SKM-1 treated with dmso at 0.1 percent for 144 hours (cell line): ENCODE data around the gene STAM.
"Not testable (repeated sequence)": the region's sequence is repeated elsewhere in the genome, so short reads cannot be mapped to it uniquely, and the experiment has no call there.

Experiments
- DNase-seq: peaks from one replicate; lab custom pipeline; 2025; ENCODE audit not compliant: unreplicated experiment; lab: John Stamatoyannopoulos, UW

STAM gene

DNA sequence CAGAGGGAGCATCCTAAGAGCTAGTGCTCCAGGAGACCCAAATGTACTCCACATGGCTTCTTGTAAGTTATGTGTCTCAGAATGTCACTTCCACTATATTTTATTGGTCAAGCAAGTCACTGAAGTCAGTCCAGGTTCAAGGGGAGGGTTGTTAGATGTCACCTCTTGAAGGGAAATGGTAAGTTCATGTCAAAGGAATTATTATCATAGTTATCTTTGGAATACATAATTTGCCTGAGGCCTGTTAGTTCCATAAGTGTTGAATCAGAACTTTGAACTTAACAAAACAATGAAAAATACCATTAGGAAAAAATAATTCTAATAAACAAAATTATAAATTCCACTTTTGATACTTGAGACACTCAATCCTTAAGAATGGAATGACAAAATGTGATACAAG is 30.6 kb downstream of the STAM start:
- DNase-seq, result no peak

DNA sequence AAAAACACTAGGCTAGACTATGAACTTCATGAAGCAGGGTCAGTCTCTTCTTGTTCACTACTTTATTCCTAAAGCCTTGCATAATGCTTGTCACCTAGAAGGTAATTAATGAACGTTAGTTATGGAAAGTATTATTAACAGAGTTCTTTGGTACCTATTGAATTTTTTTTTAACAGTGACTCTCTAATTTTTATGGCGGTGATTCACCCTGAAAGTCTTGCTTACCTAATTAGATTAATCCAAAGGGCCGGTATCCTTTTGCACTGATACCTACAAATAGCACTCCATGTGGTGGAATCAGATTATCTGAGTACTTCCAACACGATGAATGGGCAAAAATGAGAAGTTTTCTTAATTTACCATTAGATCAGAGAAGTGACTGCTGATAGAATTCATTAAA is 31.7 kb downstream of the STAM start:
- DNase-seq, result no peak

DNA sequence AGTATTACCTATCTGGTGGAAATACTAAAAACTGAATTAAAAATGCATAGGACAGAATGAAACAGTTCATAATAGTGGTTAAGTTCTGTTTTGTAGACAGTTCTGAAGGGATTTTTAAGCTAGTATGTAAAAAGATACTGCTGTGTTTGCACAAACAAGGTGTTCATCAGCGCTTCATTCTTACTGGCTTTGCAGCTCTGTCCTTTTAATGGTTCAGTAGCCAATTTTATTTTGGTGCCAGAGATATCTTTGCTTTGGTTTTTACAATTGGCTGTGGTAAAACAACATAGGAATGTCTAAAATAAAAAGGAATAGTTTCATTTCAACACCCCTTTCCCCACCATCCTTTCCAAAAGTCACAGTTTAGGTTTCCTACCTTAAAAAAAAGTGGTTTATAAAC is 33.0 kb downstream of the STAM start:
- no peak for DNase-seq

DNA sequence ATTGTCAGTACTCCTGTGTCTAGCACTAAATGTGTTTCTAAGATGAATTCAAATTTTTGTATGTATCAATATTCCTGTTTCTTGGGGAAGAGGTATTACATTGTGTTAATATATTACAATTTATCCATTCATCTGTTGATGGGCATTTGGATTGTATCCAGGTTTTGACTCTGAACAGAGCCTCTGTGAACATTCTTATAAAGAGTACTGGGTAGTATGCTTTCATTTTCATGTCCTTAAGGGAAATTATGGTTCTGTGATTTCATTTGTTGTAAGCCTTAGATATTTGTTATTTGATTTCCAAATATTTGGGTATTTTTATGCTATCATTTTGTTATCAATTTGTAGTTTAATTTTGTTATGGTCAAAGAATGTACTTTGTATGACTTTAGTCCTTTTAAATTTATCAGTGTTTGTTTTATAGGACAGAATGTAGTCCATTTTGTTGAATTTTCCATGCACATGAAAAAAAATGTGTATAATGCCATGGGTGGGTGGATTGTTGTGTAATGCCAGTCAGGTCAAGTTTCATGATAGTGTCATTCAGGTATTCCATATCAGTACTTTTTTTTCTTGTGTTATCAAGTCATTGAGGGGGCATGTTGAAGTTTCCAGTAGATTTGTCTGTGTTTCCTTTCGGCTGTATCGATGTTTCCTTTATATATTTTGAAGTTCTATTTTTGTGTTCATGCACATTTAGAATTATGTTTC is 38.4 kb downstream of the STAM start:
- no peak for DNase-seq

DNA sequence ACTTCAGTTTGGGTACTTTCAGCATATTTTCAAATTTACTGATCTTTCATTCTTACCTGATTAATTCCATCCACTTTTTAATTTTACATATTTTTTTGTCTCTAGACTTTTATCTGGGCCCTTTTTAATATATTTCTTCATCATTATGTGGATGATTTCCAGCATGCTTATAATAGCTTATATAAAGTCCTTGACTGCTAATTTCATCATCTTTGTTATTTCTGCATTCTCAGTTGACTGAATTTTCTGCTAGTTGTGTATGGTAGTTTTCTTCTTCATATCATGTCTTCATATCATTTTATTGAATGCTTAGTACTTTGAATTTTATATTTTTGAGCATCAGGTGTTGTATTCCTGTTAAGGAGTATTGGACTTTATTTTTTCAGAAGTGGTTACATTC is 39.6 kb downstream of the STAM start:
- no peak for DNase-seq

DNA sequence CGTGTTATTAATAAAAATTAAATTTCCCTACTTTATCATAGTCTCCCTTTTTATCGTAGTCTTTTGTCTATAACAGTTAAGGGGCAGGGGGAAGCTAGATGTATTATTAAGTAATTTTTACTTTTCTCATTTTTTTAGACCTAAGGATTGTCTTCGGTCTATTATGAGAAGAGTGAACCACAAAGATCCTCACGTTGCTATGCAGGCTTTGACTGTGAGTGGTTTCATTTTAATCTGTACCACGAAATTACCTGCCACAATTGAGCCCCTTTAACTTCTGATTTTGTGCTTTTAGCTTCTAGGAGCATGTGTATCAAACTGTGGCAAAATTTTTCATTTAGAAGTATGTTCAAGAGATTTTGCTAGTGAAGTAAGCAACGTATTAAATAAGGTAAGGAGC is 40.6 kb downstream of the STAM start:
- DNase-seq, result no peak

DNA sequence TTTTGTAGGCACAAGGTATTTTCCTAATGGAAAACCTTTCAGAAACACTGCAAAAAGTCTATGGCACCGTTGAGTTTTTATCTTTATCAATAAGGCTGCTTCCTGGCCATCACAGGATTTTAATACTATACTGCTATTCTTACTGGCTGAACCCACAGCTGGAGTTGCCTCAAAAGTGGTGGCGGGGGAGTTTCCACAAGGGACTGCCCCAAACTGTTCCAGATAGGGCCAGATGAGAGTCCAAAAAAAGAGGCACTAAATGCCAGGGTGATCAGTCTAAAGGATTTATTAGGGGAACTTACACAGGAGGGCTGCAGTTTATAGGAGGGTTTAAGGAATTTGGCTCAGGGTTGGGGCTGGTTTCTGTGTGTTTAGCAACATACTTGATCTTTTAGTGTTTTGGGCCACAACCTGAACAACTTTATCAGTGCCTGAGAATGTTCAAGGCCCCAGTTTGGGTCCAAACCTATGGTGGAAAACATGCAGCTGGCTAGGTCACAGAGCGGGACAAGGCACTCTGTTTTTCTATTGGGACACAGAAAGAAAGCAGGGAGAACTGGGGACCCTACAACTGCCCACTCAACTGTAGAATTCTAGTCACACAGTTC is 41.4 kb downstream of the STAM start:
- no peak for DNase-seq

DNA sequence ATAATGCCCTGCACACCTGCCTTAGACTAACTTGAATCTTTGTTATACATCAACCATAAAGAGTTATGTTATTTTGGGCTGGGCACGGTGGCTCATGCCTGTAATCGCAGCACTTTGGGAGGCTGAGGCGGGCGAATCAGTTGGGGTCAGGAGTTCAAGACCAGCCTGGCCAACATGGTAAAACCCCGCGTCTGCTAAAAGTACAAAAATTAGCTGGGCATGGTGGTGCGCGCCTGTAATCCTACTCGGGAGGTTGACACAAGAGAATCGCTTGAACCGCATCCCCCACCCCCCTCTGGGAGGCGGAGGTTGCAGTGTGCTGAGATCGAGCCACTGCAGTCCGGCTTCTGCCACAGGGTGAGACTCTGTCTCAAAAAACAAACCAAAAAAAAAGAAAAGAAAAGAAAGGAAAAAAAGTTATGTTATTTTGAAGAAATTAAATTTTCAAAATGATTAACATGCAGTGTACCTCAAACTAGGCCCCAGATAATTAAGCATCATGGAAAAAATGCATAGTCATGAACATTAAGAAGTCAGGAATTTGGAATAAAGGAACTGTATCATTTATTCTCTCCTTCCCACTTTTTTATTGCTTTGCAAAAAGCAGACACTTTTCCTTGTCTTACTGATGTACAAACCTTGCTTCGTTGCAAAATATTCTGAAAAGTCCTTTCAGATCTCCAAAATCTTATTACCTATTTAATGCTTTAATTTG is 43.3 kb downstream of the STAM start:
- no peak for DNase-seq

DNA sequence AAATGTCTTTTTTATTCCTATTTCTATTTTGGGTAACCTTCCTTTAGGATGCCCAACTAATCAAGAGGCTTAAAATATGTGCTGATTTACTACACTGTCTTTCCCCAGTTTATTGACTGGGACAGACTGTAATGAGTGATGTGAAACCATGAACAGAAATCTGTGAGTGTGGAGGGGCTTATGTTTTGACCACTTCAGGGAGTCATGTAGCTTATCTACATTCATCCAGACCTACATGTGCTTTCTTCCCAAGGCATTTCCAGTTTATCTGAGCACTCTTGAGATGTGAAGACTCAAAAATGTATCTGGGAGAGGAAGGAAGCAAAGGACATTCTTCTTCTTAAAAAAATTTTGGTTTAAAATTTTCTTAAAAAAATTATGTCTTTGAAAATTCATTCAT is 45.2 kb downstream of the STAM start:
- DNase-seq, result no peak

DNA sequence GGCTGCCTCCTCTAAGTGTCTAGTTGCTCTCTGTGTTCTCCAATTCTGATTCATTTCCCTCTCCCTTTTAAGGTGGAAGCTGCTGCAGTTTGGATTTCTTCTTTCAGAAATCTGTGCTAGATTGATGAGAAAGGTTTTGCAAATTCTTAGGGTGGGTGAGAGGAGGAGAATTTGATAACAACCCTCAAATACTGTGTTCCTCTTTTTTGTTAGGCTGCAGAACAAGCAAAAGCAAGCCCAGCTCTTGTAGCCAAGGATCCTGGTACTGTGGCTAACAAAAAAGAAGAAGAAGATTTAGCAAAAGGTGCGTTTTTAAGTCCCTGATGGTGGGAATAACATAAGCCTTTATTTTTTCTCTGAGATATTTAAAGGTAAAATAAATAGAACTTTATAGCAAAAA is 49.1 kb downstream of the STAM start:
- no peak for DNase-seq

DNA sequence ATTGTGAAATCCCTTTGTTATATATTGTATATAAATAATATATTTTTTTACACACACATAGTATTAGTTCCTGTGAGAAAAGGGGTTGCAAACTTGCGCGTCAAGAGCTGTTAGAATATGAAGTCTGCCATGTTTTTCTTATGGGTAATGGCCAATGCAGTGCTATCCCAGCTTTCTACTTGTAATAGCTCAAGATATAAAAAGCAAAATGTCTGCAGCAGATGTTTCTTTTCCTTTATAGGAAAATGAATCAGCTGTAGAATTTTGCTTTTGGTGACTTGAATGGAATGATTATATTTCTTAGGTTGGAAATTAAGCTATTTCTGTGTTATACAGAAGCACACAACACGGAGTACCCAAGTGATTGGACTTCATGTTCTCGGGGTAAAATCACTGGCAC is 54.7 kb downstream of the STAM start:
- no peak for DNase-seq

DNA sequence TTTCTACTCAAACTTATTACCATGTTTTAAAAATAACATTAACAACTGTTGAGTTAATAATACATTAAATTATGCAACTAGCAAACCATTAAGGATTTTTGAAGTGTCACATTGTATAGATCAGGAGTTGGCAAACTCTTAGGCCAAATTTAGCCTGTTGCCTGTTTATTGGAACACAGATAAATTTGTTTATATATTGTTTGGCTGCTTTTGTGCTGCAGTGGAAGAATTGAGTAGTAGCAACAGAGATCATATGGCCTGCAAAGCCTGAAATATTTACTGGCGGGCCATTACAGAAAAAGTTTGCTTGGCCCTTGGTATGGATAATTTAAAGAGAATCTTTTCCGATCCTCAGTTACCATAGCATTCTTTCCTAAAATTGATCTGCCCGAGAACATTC is 57.4 kb downstream of the STAM start:
- no peak for DNase-seq

DNA sequence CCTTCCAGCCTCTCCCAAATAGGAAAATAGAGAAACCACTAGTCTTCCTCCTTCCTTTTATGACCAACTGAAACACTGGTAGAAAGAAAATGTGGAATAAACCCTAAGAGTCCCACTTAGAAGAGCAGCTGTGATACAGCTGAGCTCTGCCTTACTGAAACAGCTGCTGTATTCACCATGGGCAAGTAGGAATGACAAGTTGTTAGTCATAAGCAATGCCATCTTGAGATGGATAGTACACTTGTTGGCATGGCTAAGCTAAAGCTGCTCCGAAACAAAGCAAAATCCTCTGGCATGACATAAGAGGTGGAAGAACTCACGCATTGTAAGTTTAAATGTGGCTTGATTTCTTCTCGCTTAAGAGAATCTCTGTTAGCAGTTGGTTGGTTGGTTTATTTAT is 59.8 kb downstream of the STAM start:
- no peak for DNase-seq

DNA sequence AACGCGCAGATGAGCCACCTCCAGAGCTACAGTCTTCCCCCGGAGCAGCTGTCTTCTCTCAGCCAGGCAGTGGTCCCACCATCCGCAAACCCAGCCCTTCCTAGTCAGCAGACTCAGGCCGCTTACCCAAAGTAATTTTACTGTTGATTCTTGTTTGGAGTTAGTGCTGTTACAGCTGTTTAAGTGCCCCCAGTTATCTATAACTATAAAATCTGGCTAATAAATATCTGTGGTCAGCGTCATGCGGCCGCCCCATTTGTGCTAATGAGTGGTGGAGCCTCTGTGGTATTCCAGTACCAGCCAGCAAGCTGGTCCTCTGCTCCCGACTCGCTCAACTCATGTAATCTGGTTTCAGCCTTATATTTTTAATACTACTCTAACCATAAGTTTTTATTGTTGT is 64.9 kb downstream of the STAM start:
- no peak for DNase-seq

DNA sequence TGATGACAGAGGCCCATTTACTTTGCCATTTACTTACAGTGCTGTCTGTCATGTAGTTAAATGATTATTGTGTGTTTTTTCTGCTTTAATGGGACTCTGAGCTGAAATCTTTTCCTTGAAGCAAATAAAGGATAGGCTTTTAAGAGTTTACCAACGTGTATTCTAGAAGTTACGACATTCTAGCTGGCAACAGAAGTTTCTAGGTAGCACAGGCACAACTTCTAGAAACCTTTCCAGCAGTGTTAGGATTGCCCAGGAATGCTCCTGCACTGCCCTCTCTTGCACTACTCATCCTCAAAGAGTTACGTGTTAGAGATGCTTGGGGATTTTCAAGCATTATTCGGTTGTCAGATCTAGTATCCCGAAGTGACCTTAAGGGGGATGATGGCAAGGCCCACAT is 65.5 kb downstream of the STAM start:
- DNase-seq, result no peak

DNA sequence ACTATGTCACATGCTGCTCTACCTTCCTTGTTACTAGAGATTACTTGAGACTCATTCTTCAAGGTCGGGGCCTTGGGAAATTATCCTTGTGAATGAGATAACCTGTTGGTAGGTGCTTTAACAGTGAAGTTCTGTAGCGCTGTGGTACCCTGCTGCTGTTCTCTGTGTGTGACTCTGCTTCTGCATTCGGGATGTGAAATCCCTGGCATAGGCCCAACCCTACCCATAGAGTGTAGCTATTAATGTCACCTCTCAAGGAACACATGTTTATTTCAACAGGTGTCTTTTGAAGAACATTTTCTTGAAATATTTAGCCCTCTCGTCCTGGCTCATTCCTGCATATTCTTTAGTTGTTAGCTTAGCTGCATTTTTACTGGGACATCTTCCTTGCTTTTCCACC is 66.2 kb downstream of the STAM start:
- DNase-seq, result no peak

DNA sequence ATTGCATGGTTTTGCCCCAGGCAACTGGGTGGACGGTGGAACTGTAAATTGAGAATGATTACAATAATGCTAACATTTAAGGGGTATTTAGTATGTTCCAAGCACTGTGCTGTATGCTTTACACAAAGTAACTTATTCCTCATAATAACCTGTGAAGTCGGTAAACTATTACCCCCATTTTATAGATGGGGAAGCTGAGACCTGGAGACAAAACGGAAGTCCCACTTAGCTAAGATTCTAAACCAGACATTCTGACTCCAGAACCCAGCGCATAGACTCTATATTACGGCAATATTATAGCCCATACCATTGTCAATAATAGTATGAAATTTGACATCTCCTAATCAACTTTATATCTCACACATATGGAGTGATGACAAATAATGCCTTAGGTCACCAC is 68.1 kb downstream of the STAM start:
- DNase-seq, result no peak

DNA sequence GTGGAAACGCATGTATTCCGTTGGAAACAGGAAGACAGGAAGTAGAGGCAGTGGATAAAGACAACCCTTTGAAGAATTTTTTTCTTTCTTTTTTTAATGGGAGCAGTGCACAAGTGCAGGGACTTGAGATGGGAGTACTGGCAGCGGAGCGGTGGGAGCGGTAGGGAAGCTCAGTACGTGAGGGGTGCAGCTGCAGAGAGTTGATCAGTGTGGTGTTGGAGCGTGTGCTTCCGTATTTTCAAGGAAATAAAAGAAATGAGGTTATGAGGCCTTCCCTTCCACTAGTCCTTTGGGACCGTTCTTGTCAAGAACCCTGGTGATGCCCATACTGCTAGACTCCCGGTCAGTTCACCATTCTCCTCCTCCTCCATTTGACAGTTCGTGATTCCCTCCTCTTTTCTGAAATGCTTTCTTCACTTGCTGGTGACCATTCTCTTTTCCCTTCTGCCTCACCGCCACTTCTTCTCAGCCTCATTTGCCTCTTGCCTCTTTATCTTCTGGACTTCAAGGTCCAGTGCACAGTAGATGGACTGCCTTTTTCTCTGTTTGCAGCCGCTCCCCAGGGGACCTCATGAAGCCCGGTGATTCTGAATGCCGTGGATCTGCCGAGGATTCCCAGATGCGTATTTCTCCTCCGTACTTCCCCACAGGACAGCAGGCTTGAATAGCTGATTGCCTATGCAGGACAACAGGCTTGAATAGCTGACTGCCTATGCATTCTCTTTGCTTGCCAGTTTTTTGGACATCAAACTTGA is 68.9 kb downstream of the STAM start:
- no peak for DNase-seq

DNA sequence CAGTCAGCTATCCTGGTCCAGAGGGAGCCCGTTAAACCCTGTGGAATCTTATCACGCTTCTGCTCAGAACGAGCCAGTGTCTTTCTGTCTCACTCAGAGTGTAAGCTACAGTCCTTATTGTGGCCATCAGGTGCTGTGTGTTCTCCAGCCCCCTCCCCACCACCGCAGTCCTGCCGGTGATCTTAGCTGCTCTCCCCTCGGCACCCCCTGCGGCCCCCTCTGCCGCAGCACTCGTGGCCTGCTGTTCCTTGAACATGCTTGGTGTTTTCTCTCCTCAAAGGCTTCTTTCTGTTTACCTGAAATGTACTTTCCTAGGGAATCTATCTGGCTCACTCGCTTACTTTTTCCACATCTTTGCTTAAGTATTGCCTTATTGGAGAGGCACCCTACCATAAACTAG is 69.8 kb downstream of the STAM start:
- DNase-seq, result no peak

DNA sequence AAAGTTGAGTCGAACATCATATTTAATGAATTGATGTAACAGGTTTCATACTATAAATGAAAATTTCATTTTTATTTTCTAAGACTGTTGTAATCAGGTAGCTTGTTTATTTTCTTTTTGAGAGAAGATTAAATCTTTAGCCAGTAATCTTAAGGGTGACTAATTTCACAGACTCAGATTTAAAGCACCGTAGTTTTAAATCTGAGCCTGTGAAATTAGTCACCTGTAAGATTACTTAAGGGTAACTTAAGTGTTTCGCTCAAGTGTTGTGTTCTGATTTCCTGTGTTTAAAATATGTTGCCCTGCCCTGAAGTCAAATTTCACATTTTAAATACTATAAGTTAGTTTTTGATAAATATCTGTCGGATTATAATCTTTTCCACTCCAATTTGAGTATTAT is 72.2 kb downstream of the STAM start:
- no peak for DNase-seq

DNA sequence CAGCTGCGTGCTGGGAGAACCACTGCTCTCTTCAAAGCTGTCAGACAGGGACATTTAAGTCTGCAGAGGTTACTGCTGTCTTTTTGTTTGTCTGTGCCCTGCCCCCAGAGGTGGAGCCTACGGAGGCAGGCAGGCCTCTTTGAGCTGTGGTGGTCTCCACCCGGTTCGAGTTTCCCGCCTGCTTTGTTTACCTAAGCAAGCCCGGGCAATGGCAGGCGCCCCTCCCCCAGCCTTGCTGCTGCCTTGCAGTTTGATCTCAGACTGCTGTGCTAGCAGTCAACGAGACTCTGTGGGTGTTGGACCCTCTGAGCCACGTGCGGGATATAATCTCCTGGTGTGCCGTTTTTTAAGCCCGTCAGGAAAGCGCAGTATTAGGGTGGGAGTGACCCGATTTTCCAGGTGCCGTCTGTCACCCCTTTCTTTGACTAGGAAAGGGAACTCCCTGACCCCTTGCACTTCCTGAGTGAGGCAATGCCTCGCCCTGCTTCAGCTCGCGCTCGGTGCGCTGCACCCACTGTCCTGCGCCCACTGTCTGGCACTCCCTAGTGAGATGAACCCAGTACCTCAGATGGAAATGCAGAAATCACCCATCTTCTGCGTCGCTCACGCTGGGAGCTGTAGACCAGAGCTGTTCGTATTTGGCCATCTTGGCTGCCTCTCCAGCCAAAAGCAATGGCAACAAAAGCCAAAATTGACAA is 78.5 kb downstream of the STAM start:
- DNase-seq, result not testable (repeated sequence)
